HepG2 (cell line): ENCODE data around the gene BEST2. TPM values are rescaled to one million over a fixed set of nuclear protein-coding genes. Genes with fewer than 3 reads are reported as not detected.
A peak's percentile ranks its signal among the peaks of the same experiment; 100 is the strongest.

Source experiments
- AGO1 ChIP-seq: fragments of 200-400 bp; formaldehyde crosslinking; IDR thresholded peaks from 2 replicates; pipeline ENCODE4 v1.6.1; 2017; ENCODE audit warnings: mild to moderate bottlenecking, low read depth, low read length, moderate library complexity; ENCODE audit not compliant: poor library complexity, severe bottlenecking
- HBP1 ChIP-seq: IDR thresholded peaks from 2 replicates; pipeline ENCODE4 v1.6.1; 2016; ENCODE audit warnings: low read depth, control low read depth
- JDP2 ChIP-seq: sonication (generic); formaldehyde crosslinking; IDR thresholded peaks from 2 replicates; pipeline ENCODE4 v1.8.1; 2022; ENCODE audit warnings: missing genetic modification reagents, borderline replicate concordance
- KDM5A ChIP-seq: fragments of 200-600 bp; sonication (generic); IDR thresholded peaks from 2 replicates; pipeline ENCODE4 v1.7.0; 2018; ENCODE audit warnings: antibody characterized with exemption, mild to moderate bottlenecking, low read length, borderline replicate concordance
- SMARCE1 ChIP-seq: fragments of 450-650 bp; IDR thresholded peaks from 2 replicates; pipeline ENCODE4 v1.6.1; 2017; ENCODE audit warnings: borderline replicate concordance
- SOX5 ChIP-seq: IDR thresholded peaks from 2 replicates; pipeline ENCODE4 v1.6.1; 2016; ENCODE audit warnings: borderline replicate concordance
- TGIF2 ChIP-seq: IDR thresholded peaks from 2 replicates; pipeline ENCODE4 v1.6.1; 2016; ENCODE audit warnings: control low read depth, missing compliant biosample characterization
- YEATS4 ChIP-seq: sonication (generic); formaldehyde crosslinking; IDR thresholded peaks from 2 replicates; pipeline ENCODE4 v1.4.0; 2020; ENCODE audit warnings: missing genetic modification reagents, borderline replicate concordance
- ZBTB10 ChIP-seq: sonication (generic); formaldehyde crosslinking; IDR thresholded peaks from 2 replicates; pipeline ENCODE4 v1.4.0; 2020; ENCODE audit warnings: missing genetic modification reagents, borderline replicate concordance
- ZBTB8A ChIP-seq: sonication (generic); formaldehyde crosslinking; IDR thresholded peaks from 2 replicates; pipeline ENCODE4 v1.4.0; 2020; ENCODE audit warnings: mild to moderate bottlenecking, low read depth, missing genetic modification reagents, borderline replicate concordance
- ZFP36L2 ChIP-seq: sonication (generic); formaldehyde crosslinking; IDR thresholded peaks from 2 replicates; pipeline ENCODE4 v1.4.0; 2020; ENCODE audit warnings: missing genetic modification reagents
- ZKSCAN8 ChIP-seq: IDR thresholded peaks from 2 replicates; pipeline ENCODE4 v1.6.1; 2016; ENCODE audit warnings: borderline replicate concordance, missing genetic modification reagents, missing compliant biosample characterization
- ZNF260 ChIP-seq: sonication (generic); formaldehyde crosslinking; IDR thresholded peaks from 2 replicates; pipeline ENCODE4 v1.4.0; 2020; ENCODE audit warnings: missing genetic modification reagents, low read depth, mild to moderate bottlenecking, borderline replicate concordance
- ZNF263 ChIP-seq: sonication (generic); formaldehyde crosslinking; IDR thresholded peaks from 2 replicates; pipeline ENCODE4 v1.4.0; 2020; ENCODE audit warnings: missing genetic modification reagents
- ZNF292 ChIP-seq: sonication (generic); formaldehyde crosslinking; IDR thresholded peaks from 2 replicates; pipeline ENCODE4 v1.8.1; 2022; ENCODE audit warnings: mild to moderate bottlenecking, low read depth, missing genetic modification reagents, borderline replicate concordance
- ZNF557 ChIP-seq: sonication (generic); formaldehyde crosslinking; IDR thresholded peaks from 2 replicates; pipeline ENCODE4 v1.4.0; 2020; ENCODE audit warnings: missing genetic modification reagents
- ZNF709 ChIP-seq: sonication (generic); formaldehyde crosslinking; IDR thresholded peaks from 2 replicates; pipeline ENCODE4 v1.5.0; 2020; ENCODE audit warnings: mild to moderate bottlenecking, missing genetic modification reagents
- ZNF800 ChIP-seq: sonication (generic); formaldehyde crosslinking; IDR thresholded peaks from 2 replicates; pipeline ENCODE4 v1.4.0; 2020; ENCODE audit warnings: missing genetic modification reagents
- polyA plus RNA-seq, 8 experiments: library from polyadenylated mRNA; depleted of rRNA in 3 of 8; stranded (reverse) in 7 of 8; unstranded in 1 of 8; fragments of >200 nt; fragmentation: Illumina TruSeq in 4 of 8; extraction: Trizol in 4 of 8; gene quantifications; 2 replicates each; pipeline versions ENCODE4 v1.2.1 to v1.2.3, GENCODE V29; 2011 to 2016; ENCODE audit warnings: low read depth in 4 of 8, missing spikeins in 1 of 8, mixed read lengths in 1 of 8; ENCODE audit not compliant: insufficient read depth in 1 of 8
- total RNA-seq, 5 experiments: library from RNA; depleted of rRNA; stranded (reverse); fragments of >200 nt; fragmentation: Illumina TruSeq; extraction: Trizol; gene quantifications; 2 replicates each; pipeline ENCODE4 v1.2.3, GENCODE V29; 2016; ENCODE audit warnings: low read depth in 1 of 5
- TF ChIP-seq, protein P1 (sequence below): IDR thresholded peaks from 2 replicates; pipeline ENCODE4 v1.6.1; 2018; ENCODE audit warnings: missing genetic modification reagents
- TF ChIP-seq, protein P2 (sequence below): sonication (generic); formaldehyde crosslinking; IDR thresholded peaks from 2 replicates; pipeline ENCODE4 v1.4.0; 2020; ENCODE audit warnings: missing genetic modification reagents

The BEST2 gene
- total and polyA plus RNA-seq, 2 of the 13 experiments (the other 11 are each of a cell fraction or from before 2014, with no cell fraction given) = not detected

GRCh38 chr19:12722566-12723380 lies 28.8 kb upstream of the BEST2 start (continued):
- peak; percentile 68 for TF ChIP-seq TGIF2 (CRISPR knock-in tag)
- 0 out of 2 replicates have a peak, but pooled peaks have one; percentile 48 for TF ChIP-seq ZNF709 (CRISPR knock-in tag)
- no peak for TF ChIP-seq AGO1
- TF ChIP-seq, protein P1, sequence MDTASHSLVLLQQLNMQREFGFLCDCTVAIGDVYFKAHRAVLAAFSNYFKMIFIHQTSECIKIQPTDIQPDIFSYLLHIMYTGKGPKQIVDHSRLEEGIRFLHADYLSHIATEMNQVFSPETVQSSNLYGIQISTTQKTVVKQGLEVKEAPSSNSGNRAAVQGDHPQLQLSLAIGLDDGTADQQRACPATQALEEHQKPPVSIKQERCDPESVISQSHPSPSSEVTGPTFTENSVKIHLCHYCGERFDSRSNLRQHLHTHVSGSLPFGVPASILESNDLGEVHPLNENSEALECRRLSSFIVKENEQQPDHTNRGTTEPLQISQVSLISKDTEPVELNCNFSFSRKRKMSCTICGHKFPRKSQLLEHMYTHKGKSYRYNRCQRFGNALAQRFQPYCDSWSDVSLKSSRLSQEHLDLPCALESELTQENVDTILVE = peak; percentile 46; the same call in 1 of the 2 replicates
- no peak for TF ChIP-seq ZNF292 (CRISPR knock-in tag)
- no peak for TF ChIP-seq ZKSCAN8 (CRISPR knock-in tag)
- TF ChIP-seq, protein P2, sequence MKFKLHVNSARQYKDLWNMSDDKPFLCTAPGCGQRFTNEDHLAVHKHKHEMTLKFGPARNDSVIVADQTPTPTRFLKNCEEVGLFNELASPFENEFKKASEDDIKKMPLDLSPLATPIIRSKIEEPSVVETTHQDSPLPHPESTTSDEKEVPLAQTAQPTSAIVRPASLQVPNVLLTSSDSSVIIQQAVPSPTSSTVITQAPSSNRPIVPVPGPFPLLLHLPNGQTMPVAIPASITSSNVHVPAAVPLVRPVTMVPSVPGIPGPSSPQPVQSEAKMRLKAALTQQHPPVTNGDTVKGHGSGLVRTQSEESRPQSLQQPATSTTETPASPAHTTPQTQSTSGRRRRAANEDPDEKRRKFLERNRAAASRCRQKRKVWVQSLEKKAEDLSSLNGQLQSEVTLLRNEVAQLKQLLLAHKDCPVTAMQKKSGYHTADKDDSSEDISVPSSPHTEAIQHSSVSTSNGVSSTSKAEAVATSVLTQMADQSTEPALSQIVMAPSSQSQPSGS = peak; percentile 71
- no peak for TF ChIP-seq ZBTB10
- peak; percentile 69; the same call in 1 of the 2 replicates for TF ChIP-seq HBP1
- TF ChIP-seq ZFP36L2 (CRISPR knock-in tag) = no peak
- TF ChIP-seq ZNF260 (CRISPR knock-in tag) = no peak
- TF ChIP-seq ZNF557 (CRISPR knock-in tag) = peak; percentile 74; the same call in 1 of the 2 replicates
- peak; percentile 40; the same call in 1 of the 2 replicates for TF ChIP-seq SOX5 (CRISPR knock-in tag)
- no peak for TF ChIP-seq SMARCE1
- no peak for TF ChIP-seq ZBTB8A (CRISPR knock-in tag)
- peak; percentile 50; the same call in 1 of the 2 replicates for TF ChIP-seq KDM5A
- TF ChIP-seq YEATS4 = peak; percentile 22; the same call in 1 of the 2 replicates
- 0 out of 2 replicates have a peak, but pooled peaks have one; percentile 12 for TF ChIP-seq ZNF800 (CRISPR knock-in tag)
- no peak for TF ChIP-seq JDP2
- peak; percentile 23; the same call in 1 of the 2 replicates for TF ChIP-seq ZNF263
